GM23338 (cell line): ENCODE measurements around the gene USP48. TPM values are rescaled to one million over a fixed set of nuclear protein-coding genes. Genes with fewer than 3 reads are reported as not detected.

Source experiments
- ATAC-seq: fragments of 200-7000 bp; cut with Tn5 transposase; 3 replicates; pipeline ENCODE4 v1.9.1; 2020
- DNase-seq: peaks from one replicate; pipeline ENCODE4 v3.0.0-alpha.2; 2015; ENCODE audit warnings: low spot score
- H2AFZ ChIP-seq: fragments of 200-600 bp; sonication (generic); 2 replicates; pipeline ENCODE4 v1.8.0; 2016; ENCODE audit warnings: antibody characterized with exemption, mild to moderate bottlenecking, moderate library complexity
- H3F3A ChIP-seq: fragments of 200-600 bp; sonication (generic); replicated peaks from 2 replicates; pipeline ENCODE4 v1.8.0; 2017; ENCODE audit warnings: antibody characterized with exemption, mixed run types, low read depth
- H3K27ac ChIP-seq: fragments of 200-600 bp; sonication (generic); 2 replicates; pipeline ENCODE4 v1.6.1; 2016; ENCODE audit warnings: low read depth
- H3K27me3 ChIP-seq: fragments of 200-600 bp; sonication (generic); 2 replicates; pipeline ENCODE4 v1.8.0; 2016; ENCODE audit warnings: mild to moderate bottlenecking, mixed run types, moderate library complexity; ENCODE audit not compliant: insufficient read depth
- H3K36me3 ChIP-seq: fragments of 200-600 bp; sonication (generic); 2 replicates; pipeline ENCODE4 v1.8.0; 2016; ENCODE audit warnings: mild to moderate bottlenecking; ENCODE audit not compliant: insufficient read depth
- H3K4me1 ChIP-seq: fragments of 200-600 bp; sonication (generic); 2 replicates; pipeline ENCODE4 v1.8.0; 2016; ENCODE audit warnings: mild to moderate bottlenecking, moderate library complexity; ENCODE audit not compliant: insufficient read depth
- H3K4me2 ChIP-seq: fragments of 200-600 bp; sonication (generic); 2 replicates; pipeline ENCODE4 v1.7.1; 2017; ENCODE audit warnings: mixed run types
- H3K4me3 ChIP-seq: fragments of 200-600 bp; sonication (generic); 2 replicates; pipeline ENCODE4 v1.6.1; 2016; ENCODE audit warnings: mixed run types
- H3K79me2 ChIP-seq: fragments of 200-600 bp; sonication (generic); replicated peaks from 2 replicates; pipeline ENCODE4 v1.8.0; 2017; ENCODE audit warnings: mild to moderate bottlenecking; ENCODE audit not compliant: insufficient read depth
- H3K9me2 ChIP-seq: fragments of 200-600 bp; sonication (generic); 2 replicates; pipeline ENCODE4 v1.8.0; 2017; ENCODE audit not compliant: insufficient read depth
- H4K20me1 ChIP-seq: fragments of 200-600 bp; sonication (generic); replicated peaks from 2 replicates; pipeline ENCODE4 v1.8.0; 2017; ENCODE audit warnings: mild to moderate bottlenecking; ENCODE audit not compliant: insufficient read depth
- H3K27ac Mint-ChIP-seq: 2 replicates; pipeline ENCODE4 v1.8.0; 2020; ENCODE audit warnings: inconsistent platforms, mild to moderate bottlenecking, moderate library complexity, mixed read lengths
- H3K27me3 Mint-ChIP-seq: 3 replicates; pipeline ENCODE4 v1.8.0; 2022; ENCODE audit warnings: low read depth, mild to moderate bottlenecking, moderate library complexity, mixed read lengths, inconsistent platforms; ENCODE audit not compliant: insufficient read depth, poor library complexity
- H3K36me3 Mint-ChIP-seq: 3 replicates; pipeline ENCODE4 v1.8.0; 2021; ENCODE audit warnings: low read depth, mild to moderate bottlenecking, inconsistent platforms, moderate library complexity, mixed read lengths
- H3K4me1 Mint-ChIP-seq: 3 replicates; pipeline ENCODE4 v1.8.0; 2020; ENCODE audit warnings: mild to moderate bottlenecking, inconsistent platforms, mixed read lengths
- H3K4me3 Mint-ChIP-seq: 3 replicates; pipeline ENCODE4 v1.8.0; 2021; ENCODE audit warnings: moderate library complexity, mild to moderate bottlenecking, inconsistent platforms, mixed read lengths
- H3K9me3 Mint-ChIP-seq: 3 replicates; pipeline ENCODE4 v1.8.0; 2020; ENCODE audit warnings: moderate library complexity, mild to moderate bottlenecking, inconsistent platforms, mixed read lengths
- CREB1 ChIP-seq: fragments of 250-450 bp; sonication (Bioruptor Pico); IDR thresholded peaks from 2 replicates; pipeline ENCODE4 v1.5.0; 2020; ENCODE audit warnings: low read depth, mild to moderate bottlenecking, moderate library complexity
- EZH2 ChIP-seq: fragments of 200-600 bp; sonication (generic); IDR thresholded peaks from one replicate; pipeline ENCODE4 v1.8.0; 2017; ENCODE audit warnings: antibody characterized with exemption, mild to moderate bottlenecking, low read depth; ENCODE audit not compliant: unreplicated experiment
- EZH2phosphoT487 ChIP-seq: fragments of 200-600 bp; sonication (generic); IDR thresholded peaks from one replicate; pipeline ENCODE4 v1.8.1; 2018; ENCODE audit warnings: antibody characterized with exemption; ENCODE audit not compliant: unreplicated experiment
- JUNB ChIP-seq: IDR thresholded peaks from one replicate; pipeline ENCODE4 v1.6.1; 2016; ENCODE audit warnings: antibody characterized with exemption; ENCODE audit not compliant: unreplicated experiment
- POLR2AphosphoS5 ChIP-seq: IDR thresholded peaks from 2 replicates; pipeline ENCODE4 v1.6.1; 2016; ENCODE audit warnings: antibody characterized with exemption, low read depth
- STAT1 ChIP-seq: IDR thresholded peaks from one replicate; pipeline ENCODE4 v1.6.1; 2016; ENCODE audit warnings: antibody characterized with exemption; ENCODE audit not compliant: unreplicated experiment
- ZNF331 ChIP-seq: fragments of 250-450 bp; sonication (Bioruptor Pico); IDR thresholded peaks from 2 replicates; pipeline ENCODE4 v1.5.0; 2020; ENCODE audit warnings: low read depth, mild to moderate bottlenecking, moderate library complexity
- ZNF462 ChIP-seq: fragments of 250-450 bp; sonication (Bioruptor Pico); IDR thresholded peaks from 2 replicates; pipeline ENCODE4 v1.5.0; 2020; ENCODE audit warnings: mild to moderate bottlenecking, moderate library complexity
- polyA plus RNA-seq: library from polyadenylated mRNA; unstranded; fragments of >200 nt; fragmentation: Nextera tagmentation; extraction: Ambion mirVana; gene quantifications from 2 replicates; pipeline ENCODE4 v1.2.1, GENCODE V29; 2016
- total RNA-seq: library from RNA; depleted of rRNA; stranded (reverse); fragments of >200 nt; shearing (Covaris generic); gene quantifications from 2 replicates; pipeline ENCODE4 v1.2.3, GENCODE V29; 2014
- TF ChIP-seq, protein P1 (sequence below): IDR thresholded peaks from one replicate; pipeline ENCODE4 v1.6.1; 2018; ENCODE audit warnings: antibody characterized with exemption; ENCODE audit not compliant: unreplicated experiment
- TF ChIP-seq, protein P2 (sequence below), 2 experiments: fragments of 200-600 bp in 1 of 2; sonication (generic) in 1 of 2; conservative IDR thresholded peaks; 2 replicates each; pipeline versions ENCODE4 v1.5.1 to v1.6.1; 2016 to 2017; ENCODE audit warnings: antibody characterized with exemption in 2 of 2, low read depth in 2 of 2, mild to moderate bottlenecking in 2 of 2, moderate library complexity in 1 of 2
- TF ChIP-seq, protein P3 (sequence below): IDR thresholded peaks from 2 replicates; pipeline ENCODE4 v1.6.1; 2016; ENCODE audit warnings: antibody characterized with exemption

The USP48 gene
- total and polyA plus RNA-seq, 2 experiments from 2014 or later: 85.9 to 151 TPM

DNA sequence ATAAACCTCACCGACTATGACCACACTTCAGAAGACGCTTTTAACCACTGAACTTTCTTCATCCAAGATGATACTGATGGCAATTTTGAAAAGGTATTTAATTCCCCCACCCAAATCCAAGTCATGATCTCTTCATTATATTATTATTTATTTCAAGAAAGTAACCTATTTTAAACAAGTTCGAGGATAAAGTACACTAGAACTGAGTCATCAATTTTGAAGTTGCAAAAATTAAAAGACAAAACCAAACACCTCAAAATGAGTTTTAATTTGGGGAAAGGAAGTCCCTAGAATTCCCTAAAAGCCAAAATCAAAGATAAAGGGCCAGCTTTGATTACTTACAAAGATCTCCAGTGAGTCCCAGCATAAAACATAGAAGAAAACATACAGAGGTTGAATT lies 58.4 kb downstream of the USP48 start:
- DNase-seq: no peak
- no peaks in the 10 kb centered on the region for H3K27me3 ChIP-seq
- H2AFZ ChIP-seq: no peak overlapping the region
- no peaks in the 10 kb centered on the region; the same call in none of the 2 replicates for H4K20me1 ChIP-seq
- H3K27ac Mint-ChIP-seq: no peak overlapping the region
- H3K36me3 ChIP-seq: peaks cover 18% of the 10 kb centered on the region
- no peaks in the 10 kb centered on the region for H3F3A ChIP-seq
- no peak overlapping the region for H3K4me3 Mint-ChIP-seq
- peaks cover 11% of the 10 kb centered on the region for H3K27me3 Mint-ChIP-seq
- H3K79me2 ChIP-seq: peaks cover 3% of the 10 kb centered on the region; the same call in 1 of the 2 replicates
- no peaks in the 10 kb centered on the region for H3K4me1 Mint-ChIP-seq
- H3K27ac ChIP-seq: no peak overlapping the region
- H3K9me2 ChIP-seq: no peaks in the 10 kb centered on the region
- H3K4me3 ChIP-seq: no peak overlapping the region
- no peak for ATAC-seq
- TF ChIP-seq ZNF462: no peak
- no peak for TF ChIP-seq CREB1 (CRISPR knock-in tag)
- TF ChIP-seq ZNF331 (CRISPR knock-in tag): no peak
- no peak for TF ChIP-seq EZH2phosphoT487
- TF ChIP-seq, protein P1, sequence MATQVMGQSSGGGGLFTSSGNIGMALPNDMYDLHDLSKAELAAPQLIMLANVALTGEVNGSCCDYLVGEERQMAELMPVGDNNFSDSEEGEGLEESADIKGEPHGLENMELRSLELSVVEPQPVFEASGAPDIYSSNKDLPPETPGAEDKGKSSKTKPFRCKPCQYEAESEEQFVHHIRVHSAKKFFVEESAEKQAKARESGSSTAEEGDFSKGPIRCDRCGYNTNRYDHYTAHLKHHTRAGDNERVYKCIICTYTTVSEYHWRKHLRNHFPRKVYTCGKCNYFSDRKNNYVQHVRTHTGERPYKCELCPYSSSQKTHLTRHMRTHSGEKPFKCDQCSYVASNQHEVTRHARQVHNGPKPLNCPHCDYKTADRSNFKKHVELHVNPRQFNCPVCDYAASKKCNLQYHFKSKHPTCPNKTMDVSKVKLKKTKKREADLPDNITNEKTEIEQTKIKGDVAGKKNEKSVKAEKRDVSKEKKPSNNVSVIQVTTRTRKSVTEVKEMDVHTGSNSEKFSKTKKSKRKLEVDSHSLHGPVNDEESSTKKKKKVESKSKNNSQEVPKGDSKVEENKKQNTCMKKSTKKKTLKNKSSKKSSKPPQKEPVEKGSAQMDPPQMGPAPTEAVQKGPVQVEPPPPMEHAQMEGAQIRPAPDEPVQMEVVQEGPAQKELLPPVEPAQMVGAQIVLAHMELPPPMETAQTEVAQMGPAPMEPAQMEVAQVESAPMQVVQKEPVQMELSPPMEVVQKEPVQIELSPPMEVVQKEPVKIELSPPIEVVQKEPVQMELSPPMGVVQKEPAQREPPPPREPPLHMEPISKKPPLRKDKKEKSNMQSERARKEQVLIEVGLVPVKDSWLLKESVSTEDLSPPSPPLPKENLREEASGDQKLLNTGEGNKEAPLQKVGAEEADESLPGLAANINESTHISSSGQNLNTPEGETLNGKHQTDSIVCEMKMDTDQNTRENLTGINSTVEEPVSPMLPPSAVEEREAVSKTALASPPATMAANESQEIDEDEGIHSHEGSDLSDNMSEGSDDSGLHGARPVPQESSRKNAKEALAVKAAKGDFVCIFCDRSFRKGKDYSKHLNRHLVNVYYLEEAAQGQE: no peak
- TF ChIP-seq, protein P2, sequence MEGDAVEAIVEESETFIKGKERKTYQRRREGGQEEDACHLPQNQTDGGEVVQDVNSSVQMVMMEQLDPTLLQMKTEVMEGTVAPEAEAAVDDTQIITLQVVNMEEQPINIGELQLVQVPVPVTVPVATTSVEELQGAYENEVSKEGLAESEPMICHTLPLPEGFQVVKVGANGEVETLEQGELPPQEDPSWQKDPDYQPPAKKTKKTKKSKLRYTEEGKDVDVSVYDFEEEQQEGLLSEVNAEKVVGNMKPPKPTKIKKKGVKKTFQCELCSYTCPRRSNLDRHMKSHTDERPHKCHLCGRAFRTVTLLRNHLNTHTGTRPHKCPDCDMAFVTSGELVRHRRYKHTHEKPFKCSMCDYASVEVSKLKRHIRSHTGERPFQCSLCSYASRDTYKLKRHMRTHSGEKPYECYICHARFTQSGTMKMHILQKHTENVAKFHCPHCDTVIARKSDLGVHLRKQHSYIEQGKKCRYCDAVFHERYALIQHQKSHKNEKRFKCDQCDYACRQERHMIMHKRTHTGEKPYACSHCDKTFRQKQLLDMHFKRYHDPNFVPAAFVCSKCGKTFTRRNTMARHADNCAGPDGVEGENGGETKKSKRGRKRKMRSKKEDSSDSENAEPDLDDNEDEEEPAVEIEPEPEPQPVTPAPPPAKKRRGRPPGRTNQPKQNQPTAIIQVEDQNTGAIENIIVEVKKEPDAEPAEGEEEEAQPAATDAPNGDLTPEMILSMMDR (conservative IDR thresholded peaks at IDR 0.05; ENCODE audit: low read depth in 2 of 2): no peak
- no peak for TF ChIP-seq EZH2
- TF ChIP-seq STAT1: no peak
- TF ChIP-seq, protein P3, sequence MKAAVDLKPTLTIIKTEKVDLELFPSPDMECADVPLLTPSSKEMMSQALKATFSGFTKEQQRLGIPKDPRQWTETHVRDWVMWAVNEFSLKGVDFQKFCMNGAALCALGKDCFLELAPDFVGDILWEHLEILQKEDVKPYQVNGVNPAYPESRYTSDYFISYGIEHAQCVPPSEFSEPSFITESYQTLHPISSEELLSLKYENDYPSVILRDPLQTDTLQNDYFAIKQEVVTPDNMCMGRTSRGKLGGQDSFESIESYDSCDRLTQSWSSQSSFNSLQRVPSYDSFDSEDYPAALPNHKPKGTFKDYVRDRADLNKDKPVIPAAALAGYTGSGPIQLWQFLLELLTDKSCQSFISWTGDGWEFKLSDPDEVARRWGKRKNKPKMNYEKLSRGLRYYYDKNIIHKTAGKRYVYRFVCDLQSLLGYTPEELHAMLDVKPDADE: no peak
- no peak for TF ChIP-seq POLR2AphosphoS5
- TF ChIP-seq JUNB: no peak
- no peaks in the 10 kb centered on the region for H3K4me1 ChIP-seq
- H3K36me3 Mint-ChIP-seq: peaks cover 53% of the 10 kb centered on the region
- no peak overlapping the region for H3K4me2 ChIP-seq
- no peaks in the 10 kb centered on the region for H3K9me3 Mint-ChIP-seq
